ENCODE measurements around the gene AP3S2. TPM values are rescaled to one million over a fixed set of nuclear protein-coding genes. Genes with fewer than 3 reads are reported as not detected.

The AP3S2 gene
- total RNA-seq, 4 donors from 2014 or later: 18.2 to 49.0 (median 30.3) TPM

GRCh38 chr15:89908226-89908625 is 14.4 kb upstream of the AP3S2 start:
- 88 to 90% methylated on average over 13 to 15 of the region's 16 CpGs for WGBS, 2 donors
- DNase-seq: no peak
- H3K9me3 ChIP-seq: no peaks in the 10 kb centered on the region
- H3K27ac ChIP-seq: no peak overlapping the region
- no peak overlapping the region for H3K4me3 ChIP-seq
- intact Hi-C loops (cut with DNase I): no loop called here
- H3K36me3 ChIP-seq: peaks cover 0 to 70% (median 11%) of the 10 kb centered on the region in 3 donors
- no peak for TF ChIP-seq POLR2A (IDR thresholded peaks at IDR 0.05)
- TF ChIP-seq, protein P1, sequence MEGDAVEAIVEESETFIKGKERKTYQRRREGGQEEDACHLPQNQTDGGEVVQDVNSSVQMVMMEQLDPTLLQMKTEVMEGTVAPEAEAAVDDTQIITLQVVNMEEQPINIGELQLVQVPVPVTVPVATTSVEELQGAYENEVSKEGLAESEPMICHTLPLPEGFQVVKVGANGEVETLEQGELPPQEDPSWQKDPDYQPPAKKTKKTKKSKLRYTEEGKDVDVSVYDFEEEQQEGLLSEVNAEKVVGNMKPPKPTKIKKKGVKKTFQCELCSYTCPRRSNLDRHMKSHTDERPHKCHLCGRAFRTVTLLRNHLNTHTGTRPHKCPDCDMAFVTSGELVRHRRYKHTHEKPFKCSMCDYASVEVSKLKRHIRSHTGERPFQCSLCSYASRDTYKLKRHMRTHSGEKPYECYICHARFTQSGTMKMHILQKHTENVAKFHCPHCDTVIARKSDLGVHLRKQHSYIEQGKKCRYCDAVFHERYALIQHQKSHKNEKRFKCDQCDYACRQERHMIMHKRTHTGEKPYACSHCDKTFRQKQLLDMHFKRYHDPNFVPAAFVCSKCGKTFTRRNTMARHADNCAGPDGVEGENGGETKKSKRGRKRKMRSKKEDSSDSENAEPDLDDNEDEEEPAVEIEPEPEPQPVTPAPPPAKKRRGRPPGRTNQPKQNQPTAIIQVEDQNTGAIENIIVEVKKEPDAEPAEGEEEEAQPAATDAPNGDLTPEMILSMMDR (IDR thresholded peaks at IDR 0.05): no peak
- H3K27me3 ChIP-seq: no peaks in the 10 kb centered on the region
- H3K4me1 ChIP-seq: peaks cover 11 to 25% (median 12%) of the 10 kb centered on the region in 3 donors

GRCh38 chr15:89907289-89907688 is 13.5 kb upstream of the AP3S2 start:
- DNase-seq: no peak
- Histone ChIP-seq H3K4me1 (peaks cover 8 to 19% (median 8%) of the 10 kb centered on the region in 3 donors), H3K4me3 (no peak overlapping the region), H3K27me3 (no peaks in the 10 kb centered on the region), H3K36me3 (peaks cover 0 to 80% (median 16%) of the 10 kb centered on the region in 3 donors), H3K9me3 (no peaks in the 10 kb centered on the region), H3K27ac (no peak overlapping the region)
- 78 to 79% methylated on average over 7 of the region's 7 CpGs for WGBS, 2 donors
- intact Hi-C loops (cut with DNase I): no loop called here
- TF ChIP-seq, protein P1 (IDR thresholded peaks at IDR 0.05): no peak
- TF ChIP-seq POLR2A (IDR thresholded peaks at IDR 0.05): no peak

GRCh38 chr15:89905846-89906378 is 12.1 kb upstream of the AP3S2 start:
- no peak overlapping the region for H3K27ac ChIP-seq
- intact Hi-C loops (cut with DNase I): no loop called here
- peaks cover 0 to 6% (median 0%) of the 10 kb centered on the region in 3 donors for H3K4me1 ChIP-seq
- DNase-seq: no peak
- no peaks in the 10 kb centered on the region for H3K27me3 ChIP-seq
- peaks cover 0 to 93% (median 16%) of the 10 kb centered on the region in 3 donors for H3K36me3 ChIP-seq
- TF ChIP-seq, protein P1 (IDR thresholded peaks at IDR 0.05): no peak
- no peak for TF ChIP-seq POLR2A (IDR thresholded peaks at IDR 0.05)
- H3K4me3 ChIP-seq: no peak overlapping the region
- no peaks in the 10 kb centered on the region for H3K9me3 ChIP-seq
- WGBS, 2 donors: 78 to 82% methylated on average over 4 to 5 of the region's 5 CpGs

DNA sequence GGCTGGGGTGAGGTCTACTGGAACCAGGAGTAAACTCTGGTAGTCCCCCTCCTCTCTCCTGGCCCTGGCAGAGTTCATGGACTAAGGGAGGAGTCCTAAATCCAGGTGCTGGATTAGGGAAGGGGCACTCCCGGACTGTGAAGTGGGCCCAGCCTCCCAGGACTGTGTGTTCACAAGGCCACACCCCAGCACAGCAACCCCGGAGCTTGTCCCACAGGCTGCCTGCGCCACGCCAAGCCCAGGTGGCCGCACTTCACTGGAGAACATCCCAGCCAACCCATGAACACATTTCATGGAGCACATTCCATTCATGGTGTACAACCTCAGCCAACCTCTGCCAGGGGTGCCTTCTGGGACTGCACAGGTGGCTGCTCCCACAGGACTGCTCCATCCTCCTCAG is 10.7 kb upstream of the AP3S2 start:
- Histone ChIP-seq H3K4me3 (no peak overlapping the region), H3K27ac (no peak overlapping the region), H3K27me3 (no peaks in the 10 kb centered on the region), H3K9me3 (no peaks in the 10 kb centered on the region), H3K36me3 (peaks cover 0 to 96% (median 16%) of the 10 kb centered on the region in 3 donors), H3K4me1 (no peaks in the 10 kb centered on the region)
- 83 to 84% methylated on average over 1 to 5 of the region's 5 CpGs for WGBS, 2 donors
- TF ChIP-seq, protein P1 (IDR thresholded peaks at IDR 0.05): no peak
- no peak for TF ChIP-seq POLR2A (IDR thresholded peaks at IDR 0.05)
- no peak for DNase-seq
- intact Hi-C loops (cut with DNase I): no loop called here

- intact Hi-C loops (cut with DNase I): no loop called here
- Histone ChIP-seq H3K4me1 (peaks cover 0 to under 1% (median 0%) of the 10 kb centered on the region in 3 donors), H3K27me3 (no peaks in the 10 kb centered on the region), H3K9me3 (no peaks in the 10 kb centered on the region), H3K4me3 (no peak overlapping the region), H3K36me3 (peaks cover 0 to 89% (median 16%) of the 10 kb centered on the region in 3 donors), H3K27ac (no peak overlapping the region)
- no peak for DNase-seq
- TF ChIP-seq POLR2A (IDR thresholded peaks at IDR 0.05): no peak
- TF ChIP-seq, protein P1 (IDR thresholded peaks at IDR 0.05): no peak
- WGBS, 2 donors: no CpG with 5 or more reads among the region's 11 CpGs
These were observed 10.0 kb upstream of the AP3S2 start for GRCh38 chr15:89903858-89904130.

Measured in esophagus squamous epithelium (tissue), 5 donors.